GM18867 (cell line): ENCODE results near the gene SLC25A52.
A peak's percentile ranks its signal among the peaks of the same experiment; 100 is the strongest.
"Not testable (repeated sequence)": the region's sequence is repeated elsewhere in the genome, so short reads cannot be mapped to it uniquely, and the experiment has no call there.

ENCODE experiments used
- ATAC-seq: cut with Tn5 transposase; IDR thresholded peaks from one replicate; pipeline ENCODE4 v1.9.1; 2021; ENCODE audit warnings: mild to moderate bottlenecking, moderate library complexity; ENCODE audit not compliant: unreplicated experiment

The SLC25A52 gene

DNA sequence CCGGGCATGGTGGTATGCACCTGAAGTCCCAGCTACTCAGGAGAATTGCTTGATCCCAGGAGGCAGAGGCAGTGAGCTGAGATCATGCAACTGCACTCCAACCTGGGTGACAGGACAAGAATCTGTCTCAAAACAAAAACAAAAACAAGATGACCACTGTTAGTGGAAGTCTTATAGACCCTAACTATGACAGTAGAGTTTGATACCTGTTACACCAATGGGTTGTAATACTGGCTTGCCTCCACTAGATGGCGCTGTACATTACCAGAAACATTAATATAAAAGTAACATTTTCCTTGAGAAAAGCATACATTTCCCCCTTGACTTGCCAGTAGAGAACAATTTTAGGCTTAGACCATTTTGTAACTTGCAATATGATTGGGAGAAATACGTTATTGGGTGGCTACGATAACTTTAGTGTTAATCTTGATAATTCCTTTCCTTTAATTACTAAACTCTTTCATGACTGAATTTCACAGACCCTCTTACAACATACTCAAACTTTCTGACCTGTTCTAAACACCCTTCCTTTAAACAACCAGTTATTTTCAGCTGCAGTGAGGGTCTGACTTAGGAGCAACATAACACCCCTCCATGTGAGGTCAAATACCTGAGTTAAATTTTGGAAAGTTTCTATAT, 19.5 kb downstream of the SLC25A52 start:
- no peak for ATAC-seq

DNA sequence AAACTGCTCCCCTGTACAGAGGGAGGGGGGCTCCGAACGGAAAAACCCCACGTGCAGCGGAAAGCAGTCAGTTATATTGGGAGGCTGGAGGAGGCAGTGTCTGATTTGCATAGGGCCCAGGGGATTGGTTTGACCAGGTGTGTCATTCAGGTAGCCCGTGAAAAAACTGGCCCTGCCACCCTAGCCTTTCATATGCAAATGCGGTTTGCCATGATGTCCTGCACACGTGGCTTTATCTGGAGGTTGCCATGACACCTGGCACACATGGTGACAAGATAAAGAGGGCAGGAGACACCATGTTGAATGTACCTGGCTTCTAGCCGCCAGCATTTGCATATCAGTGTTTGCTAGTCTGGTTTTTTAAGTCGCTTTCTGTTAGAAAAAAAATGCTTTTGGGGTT, 20.5 kb downstream of the SLC25A52 start:
- ATAC-seq, result no peak

DNA sequence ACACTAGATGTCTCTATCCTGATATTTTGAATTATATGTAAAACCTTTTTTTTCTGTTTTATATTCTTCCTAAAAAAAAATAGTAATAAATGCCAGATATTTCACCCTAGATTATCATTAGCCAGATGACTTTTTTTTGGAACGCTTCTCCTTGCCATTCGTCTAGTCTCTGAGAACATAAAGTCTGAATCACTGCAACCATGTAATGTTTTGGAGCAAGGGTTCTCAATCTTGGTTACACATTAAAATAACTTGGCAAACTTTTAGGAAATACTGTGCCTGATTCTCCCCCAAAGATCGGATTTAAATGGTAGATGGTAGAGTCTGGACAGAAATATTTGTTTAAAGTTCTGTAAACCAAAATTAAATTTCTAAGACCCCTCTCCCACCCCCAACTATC, 21.0 kb downstream of the SLC25A52 start:
- ATAC-seq, result no peak

DNA sequence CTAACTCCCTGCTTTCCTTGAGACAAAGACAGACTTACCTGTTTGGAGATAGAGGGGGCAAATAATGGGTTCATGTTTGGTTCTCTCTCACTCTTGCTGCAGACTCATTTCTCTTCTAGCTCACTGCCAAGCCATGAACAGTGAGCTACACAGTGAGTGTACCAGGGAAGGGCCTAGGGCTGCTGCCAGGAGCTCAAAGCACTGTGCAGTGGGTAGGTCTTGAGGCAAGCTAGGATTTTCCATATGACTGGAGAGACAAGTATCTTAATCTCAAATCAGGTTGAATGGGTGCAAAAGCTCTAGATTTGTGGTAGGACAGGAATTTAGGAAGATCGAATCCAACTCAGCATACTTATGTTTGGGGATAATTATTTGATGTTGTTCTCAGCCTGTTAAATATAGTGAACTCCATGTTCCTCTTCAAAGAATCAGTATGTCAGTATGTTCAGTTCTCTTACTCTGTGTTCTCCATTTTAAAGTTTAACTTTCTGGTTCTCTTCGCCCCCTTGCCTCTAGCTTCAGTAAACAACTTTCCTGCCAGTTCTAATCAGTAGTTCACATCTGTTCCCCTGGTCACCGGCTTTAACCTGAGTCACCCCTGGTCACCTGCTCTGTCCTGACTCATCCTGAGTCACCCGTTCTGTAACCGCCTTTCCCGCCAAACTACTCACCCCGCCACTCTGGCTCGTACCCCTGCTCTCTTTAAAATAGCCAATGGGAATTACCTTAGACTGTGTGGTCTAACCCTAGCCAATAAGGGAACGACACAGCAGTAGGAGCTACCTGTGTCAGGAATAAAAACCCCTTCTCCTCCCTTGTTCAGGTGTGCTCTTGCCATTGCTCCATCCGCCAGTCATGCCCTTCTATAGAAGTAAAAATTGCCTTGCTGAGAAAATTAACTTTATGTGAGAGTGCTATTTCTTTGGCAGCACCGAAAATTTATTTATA, 21.9 kb downstream of the SLC25A52 start:
- ATAC-seq, result no peak

DNA sequence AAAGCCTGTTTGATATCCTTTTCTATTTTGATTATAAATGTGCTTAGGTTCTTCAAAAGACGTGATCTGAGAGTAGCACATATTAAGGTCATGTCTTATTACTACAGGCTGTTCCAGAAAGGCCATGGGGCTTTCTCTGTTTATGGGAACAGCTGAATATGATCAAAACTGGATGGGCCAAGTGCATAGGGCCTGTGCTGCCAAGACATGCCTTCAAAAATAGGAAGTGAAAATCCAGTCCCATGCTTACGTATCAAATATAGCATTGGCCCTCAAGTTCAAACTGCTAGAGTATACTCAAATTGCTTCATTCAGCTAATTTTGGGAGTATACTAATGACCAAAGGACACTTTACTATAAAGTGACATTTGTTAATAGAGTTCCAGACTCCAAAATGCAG, 24.1 kb downstream of the SLC25A52 start:
- no peak for ATAC-seq

DNA sequence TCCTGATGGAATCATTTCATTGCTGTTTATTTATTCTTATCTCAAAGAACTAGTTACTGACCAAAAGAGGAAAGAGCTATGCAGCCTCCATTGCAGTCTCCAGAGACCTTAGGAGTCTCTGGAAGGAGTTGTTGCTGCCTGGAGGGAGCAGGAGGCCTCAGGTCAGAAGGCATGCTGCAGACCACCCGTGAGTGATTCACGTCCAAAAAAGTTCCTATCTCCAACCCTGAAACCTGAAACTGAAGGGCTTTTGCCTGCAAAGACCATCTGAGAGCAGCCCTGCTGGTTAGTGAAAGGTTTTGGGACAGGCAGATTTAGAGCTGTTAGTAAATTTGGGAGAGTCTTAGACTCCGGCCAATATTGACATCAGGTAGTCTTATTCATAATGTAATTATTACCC, 29.1 kb downstream of the SLC25A52 start:
- no peak for ATAC-seq

DNA sequence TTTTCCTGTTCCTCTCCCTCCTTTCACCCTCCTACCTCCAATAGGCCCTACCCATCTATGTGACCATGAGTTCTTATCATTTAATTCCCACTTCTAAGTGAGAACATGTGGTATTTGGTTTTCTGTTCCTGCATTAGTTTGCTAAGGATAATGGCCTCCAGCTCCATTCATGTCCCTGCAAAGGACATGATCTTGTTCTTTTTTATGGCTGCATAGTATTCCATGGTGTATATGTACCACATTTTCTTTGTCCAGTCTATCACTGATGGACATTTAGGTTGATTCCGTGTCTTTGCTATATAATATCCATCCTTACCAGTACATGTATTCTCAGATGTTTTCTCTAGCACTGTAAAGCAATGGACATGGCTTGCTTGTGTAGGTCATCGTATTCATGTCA, 31.5 kb downstream of the SLC25A52 start:
- ATAC-seq, result not testable (repeated sequence)

DNA sequence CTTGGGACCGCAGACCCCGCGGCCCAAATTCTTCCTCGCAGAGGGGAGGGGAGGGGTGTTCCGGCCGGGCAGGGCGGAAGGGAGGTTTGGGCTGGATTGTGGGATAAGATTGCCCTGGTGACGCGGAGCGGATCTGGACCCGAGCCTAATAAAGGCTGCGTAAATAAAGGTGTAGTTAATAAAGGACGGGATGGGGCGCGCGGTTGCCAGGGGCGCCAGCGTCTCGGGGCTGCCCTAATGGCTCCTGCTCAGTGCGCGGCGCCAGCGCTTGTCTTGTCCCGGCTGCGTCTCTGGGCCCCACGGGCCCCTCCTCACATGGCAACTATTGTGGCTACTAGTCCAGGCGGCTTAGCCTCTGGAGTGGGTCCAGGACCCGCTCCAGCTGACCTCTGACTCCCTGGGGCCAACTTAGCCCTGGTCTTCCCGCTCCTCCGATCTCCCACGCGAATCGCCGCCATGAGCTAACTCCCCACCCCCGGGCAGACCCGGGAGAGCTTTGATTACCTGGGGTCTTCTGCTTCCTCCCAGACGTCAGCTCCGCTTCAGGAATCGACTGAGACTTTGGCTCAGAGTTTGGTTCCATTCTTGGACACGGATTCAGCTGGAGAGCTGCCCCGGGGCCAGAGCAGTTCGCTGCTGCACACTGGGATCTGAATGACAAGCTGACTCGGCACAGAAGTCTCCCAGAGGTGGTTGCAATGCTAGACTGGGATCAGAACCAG, 36.5 kb downstream of the SLC25A52 start:
- ATAC-seq, result no peak

DNA sequence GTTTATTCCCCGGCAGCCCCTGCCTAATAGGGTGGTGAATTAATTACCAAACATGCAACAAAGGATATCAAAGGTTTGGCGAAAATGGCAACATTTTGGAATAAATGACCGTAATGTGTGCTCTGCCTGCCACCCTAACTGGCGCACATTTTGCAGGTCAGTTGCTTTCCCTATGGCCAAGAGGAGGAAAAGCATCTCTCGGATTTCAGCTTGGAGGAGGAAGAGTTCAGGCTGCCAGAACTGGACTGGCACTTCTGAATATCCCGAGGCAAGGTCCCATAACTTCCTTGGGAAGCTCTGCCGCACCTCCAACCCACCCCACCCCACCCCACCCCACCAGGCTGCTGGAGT, 37.1 kb downstream of the SLC25A52 start:
- ATAC-seq, result no peak

DNA sequence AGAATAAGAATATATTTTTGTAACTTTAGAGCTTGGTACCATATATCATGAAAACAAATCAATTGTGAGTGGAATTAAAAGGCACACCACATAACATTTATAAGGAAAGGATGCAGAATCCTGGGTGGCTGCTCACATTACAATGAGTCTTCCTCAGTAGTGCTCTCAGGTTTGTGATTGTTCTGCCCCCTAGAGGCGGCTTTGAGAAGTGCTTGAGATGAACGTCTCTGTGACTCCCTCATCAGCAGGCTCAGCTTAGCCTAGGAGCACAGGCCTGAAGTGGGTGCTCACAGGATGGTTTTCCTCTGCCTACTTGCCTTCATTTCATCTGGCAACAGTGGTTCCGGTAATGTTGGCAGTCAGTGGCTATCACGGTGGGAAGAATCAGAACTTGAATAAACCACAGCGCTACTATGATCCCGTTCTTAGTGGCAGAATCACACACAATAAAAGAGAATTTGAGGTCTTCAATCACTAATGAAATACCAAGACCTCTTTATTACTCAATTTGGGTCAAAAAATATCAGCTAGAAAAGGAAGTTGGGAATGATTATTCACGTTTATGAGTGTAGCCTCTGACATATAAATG, 38.2 kb downstream of the SLC25A52 start:
- ATAC-seq, result peak; percentile 98

DNA sequence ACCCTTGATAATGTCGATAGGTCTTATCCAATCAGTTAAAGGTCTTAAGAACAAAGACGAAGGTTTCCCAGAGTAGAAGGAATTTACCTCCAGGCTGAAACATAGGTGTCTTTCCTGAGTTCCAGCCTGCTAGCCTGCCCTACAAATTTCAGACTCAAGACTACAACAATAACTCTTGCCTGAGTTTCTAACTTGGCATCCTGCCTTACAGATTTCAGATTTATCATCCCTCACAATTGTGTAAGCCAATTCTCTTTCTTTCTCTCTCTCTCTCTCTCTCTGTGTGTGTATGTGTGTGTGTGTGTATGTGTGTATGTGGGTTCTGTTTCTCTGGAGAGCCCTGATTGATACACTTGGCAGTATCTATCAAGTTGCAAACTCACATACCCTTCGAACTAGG, 39.1 kb downstream of the SLC25A52 start:
- ATAC-seq, result no peak

DNA sequence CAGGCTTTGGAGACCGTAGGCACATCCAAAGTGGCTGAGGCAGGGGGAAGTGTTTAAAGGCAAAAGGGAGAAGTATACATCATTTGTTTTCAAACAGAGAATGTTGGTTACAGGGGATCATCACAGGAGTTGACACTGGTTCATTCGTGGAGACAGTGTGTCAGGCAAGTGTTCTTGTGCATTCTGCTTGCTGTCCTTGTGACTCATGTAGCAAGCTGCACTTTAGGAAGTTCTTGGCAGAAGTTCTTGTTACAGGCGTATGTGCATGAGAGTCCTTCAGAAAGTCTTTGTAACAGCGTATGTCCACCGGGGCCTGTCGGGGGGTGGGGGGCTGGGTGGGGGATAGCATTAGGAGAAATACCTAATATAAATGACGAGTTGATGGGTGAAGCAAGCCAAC, 39.8 kb downstream of the SLC25A52 start:
- no peak for ATAC-seq

DNA sequence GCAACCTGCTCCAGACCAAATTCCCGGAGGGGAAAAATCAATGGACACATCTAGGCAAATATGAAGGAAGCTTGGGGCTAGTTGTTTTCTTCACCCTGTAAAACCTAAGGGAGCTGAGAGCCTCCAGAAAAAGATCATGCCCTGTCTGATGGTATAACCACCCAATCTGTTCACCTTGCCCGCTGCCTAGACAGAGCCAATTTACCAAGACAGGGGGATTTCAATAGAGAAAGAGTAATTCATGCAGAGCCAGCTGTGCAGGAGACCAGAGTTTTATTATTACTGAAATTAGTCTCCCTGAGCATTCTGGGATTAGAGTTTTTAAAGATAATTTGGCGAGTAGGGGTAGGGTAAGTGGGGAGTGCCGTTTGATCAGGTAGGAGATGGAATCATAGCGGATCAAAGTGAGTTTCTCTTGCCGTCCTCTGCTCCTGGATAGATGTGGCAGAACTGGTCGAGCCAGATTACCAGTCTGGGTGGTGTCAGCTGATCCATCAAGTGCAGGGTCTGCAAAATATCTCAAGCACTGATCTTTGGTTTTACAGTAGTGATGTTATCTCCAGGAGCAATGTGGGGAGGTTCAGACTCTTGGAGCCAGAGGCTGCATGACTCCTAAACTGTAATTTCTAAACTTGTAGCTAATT, 41.2 kb downstream of the SLC25A52 start:
- ATAC-seq, result no peak

DNA sequence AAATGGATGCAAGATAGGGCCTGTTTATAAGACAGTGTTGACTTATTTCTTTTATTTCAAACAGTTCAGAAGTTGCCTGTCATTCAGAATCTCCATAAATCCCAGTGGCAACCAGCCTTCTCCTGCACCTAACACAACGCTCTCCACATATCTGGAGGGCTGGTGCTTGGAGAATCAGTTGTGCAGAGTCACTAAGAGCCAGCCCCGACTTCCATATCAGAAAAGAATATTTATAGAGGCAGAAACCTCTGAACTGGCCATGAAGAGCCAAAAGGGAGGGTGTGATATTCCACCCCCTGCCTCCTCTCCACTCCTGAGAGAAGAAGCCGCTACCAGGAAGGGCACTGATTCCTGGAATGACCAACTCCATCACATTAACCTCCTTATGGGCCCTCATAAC, 42.3 kb downstream of the SLC25A52 start:
- no peak for ATAC-seq

DNA sequence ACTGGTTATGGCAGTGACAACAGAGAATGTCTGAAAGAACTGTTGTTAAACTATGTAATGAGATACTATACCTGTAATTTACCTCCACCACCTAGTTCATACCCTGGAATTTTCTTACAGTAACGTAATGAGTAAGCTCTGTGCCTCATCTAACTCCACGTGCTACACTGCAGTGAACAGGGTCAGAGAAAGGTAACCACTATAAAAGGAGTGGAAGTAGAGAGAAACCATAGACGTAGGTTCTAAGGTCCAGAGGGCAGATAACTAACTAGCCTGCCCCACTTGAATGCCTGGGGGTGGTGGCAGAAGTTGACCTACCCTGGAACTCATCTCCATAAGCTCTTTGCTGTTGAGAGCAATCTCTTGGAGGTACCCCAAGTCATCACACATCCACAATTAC, 44.3 kb downstream of the SLC25A52 start:
- peak; percentile 39 for ATAC-seq

DNA sequence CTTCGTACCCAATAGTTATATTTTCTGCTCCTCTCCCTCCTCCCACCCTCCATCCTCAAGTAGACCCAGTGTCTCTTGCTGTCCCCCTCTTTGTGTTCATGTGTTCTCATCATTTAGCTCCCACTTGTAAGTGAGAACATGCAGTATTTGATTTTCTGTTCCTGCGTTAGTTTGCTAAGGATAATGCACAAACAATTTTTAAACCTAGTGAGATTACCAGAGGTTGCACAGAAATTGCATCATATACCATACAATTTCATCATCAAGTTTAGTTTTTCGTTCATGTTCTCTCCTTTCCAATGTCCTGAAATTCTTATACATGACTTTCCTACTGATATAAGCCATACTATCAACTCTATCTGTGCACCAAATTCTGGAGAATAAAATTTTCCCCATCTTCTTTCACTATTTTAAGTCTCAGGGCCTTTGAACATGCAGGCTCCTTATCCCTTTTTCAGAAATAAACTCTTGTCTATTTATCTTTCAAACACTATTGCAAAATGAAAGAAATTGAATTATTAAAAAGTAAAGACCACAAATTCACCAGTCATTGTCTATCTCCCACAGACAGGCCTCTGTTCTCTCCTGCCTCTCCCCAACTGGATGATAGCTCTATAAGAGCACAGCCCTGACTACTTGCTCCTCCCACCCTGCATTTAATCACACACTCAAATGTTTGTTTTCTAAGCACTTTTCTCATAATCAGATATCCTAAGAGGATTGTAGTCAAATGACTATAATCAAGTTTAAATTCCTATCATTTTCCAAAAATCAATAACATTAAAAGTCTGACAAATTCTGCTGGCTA, 49.1 kb downstream of the SLC25A52 start:
- ATAC-seq, result no peak

DNA sequence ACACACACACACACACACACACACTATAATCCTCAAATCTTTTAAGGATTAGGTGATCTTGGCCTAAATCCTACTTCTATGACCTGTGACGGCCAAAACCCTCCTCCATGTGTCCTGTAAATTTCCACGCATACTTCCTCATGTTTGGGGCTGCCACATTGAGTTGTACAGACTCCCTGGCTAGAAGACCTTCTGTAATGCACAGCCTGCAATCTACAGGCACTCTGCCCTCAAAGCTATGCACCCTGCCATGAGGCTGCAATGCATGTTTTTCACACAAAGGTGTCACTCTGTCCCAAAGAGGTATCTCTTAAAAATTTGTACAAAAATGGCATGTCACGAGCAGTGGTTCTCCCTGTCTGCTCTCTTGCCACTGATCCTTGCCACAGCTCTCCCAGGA, 49.9 kb downstream of the SLC25A52 start:
- no peak for ATAC-seq
